ENCODE results near the gene ANGPT4.

GRCh38 chr20:820323-820953 is 95.7 kb downstream of the ANGPT4 start:
- TF ChIP-seq POLR2A (IDR thresholded peaks at IDR 0.05) (no peak), CTCF (IDR thresholded peaks at IDR 0.05) (no peak)

Data from body of pancreas (tissue), 4 donors.